IMR-90 (cell line): Measurements from ENCODE around the gene SYT17. TPM values are rescaled to one million over a fixed set of nuclear protein-coding genes. Genes with fewer than 3 reads are reported as not detected.

Experiments
- ATAC-seq: fragments of 200-7000 bp; cut with Tn5 transposase; 2 replicates; pipeline ENCODE4 v1.9.1; 2020; ENCODE audit warnings: low read depth, mild to moderate bottlenecking, moderate library complexity
- BruUV-seq: library from RNA; stranded (reverse); fragments of 400-500 nt; replicated peaks from 2 replicates; lab custom pipeline; 2021; lab: Mats Ljungman, UMichigan
- CTCF ChIA-PET: fragments of 300-600 bp; formaldehyde crosslinking; extraction: SDS; loops from one replicate; lab custom pipeline; 2021; ENCODE audit warnings: antibody characterized with exemption; lab: Yijun Ruan, JAX
- POLR2A ChIA-PET: fragments of 300-600 bp; sonication (Branson Sonifier 250); formaldehyde crosslinking; loops from one replicate; lab custom pipeline; 2022; ENCODE audit warnings: antibody characterized with exemption; ENCODE audit not compliant: unreplicated experiment; lab: Charles Lee
- DNase-seq: peaks from one replicate; pipeline ENCODE4 v3.0.0; 2013
- H2AFZ ChIP-seq: replicated peaks from 2 replicates; pipeline ENCODE3; 2013; ENCODE audit warnings: low read length, mild to moderate bottlenecking; ENCODE audit not compliant: poor library complexity
- H2AK5ac ChIP-seq: 2 replicates; pipeline ENCODE4 v1.6.1; 2013; ENCODE audit warnings: low read depth, low read length, inconsistent platforms
- H2AK9ac ChIP-seq: replicated peaks from 2 replicates; pipeline ENCODE3; 2013; ENCODE audit warnings: mild to moderate bottlenecking, low read depth, low read length, moderate library complexity; ENCODE audit not compliant: poor library complexity
- H2BK120ac ChIP-seq: 2 replicates; pipeline ENCODE4 v1.6.1; 2013; ENCODE audit warnings: low read depth, low read length, inconsistent platforms
- H2BK15ac ChIP-seq: 3 replicates; pipeline ENCODE4 v1.6.1; 2013; ENCODE audit warnings: low read depth, low read length, inconsistent platforms
- H2BK20ac ChIP-seq: 2 replicates; pipeline ENCODE4 v1.6.1; 2013; ENCODE audit warnings: low read depth, mild to moderate bottlenecking, inconsistent platforms, low read length, moderate library complexity
- H2BK5ac ChIP-seq: 2 replicates; pipeline ENCODE4 v1.6.1; 2013; ENCODE audit warnings: mild to moderate bottlenecking, low read depth, low read length, inconsistent platforms; ENCODE audit not compliant: poor library complexity, severe bottlenecking
- H3K14ac ChIP-seq: replicated peaks from 2 replicates; pipeline ENCODE4 v1.6.1; 2013; ENCODE audit warnings: low read depth, low read length, inconsistent platforms
- H3K18ac ChIP-seq: 2 replicates; pipeline ENCODE4 v1.6.1; 2013; ENCODE audit warnings: low read depth, low read length, control low read depth
- H3K23ac ChIP-seq: 2 replicates; pipeline ENCODE4 v1.6.1; 2013; ENCODE audit warnings: low read depth, low read length, inconsistent platforms
- H3K27ac ChIP-seq: 2 replicates; pipeline ENCODE4 v1.5.1; 2013; ENCODE audit warnings: mild to moderate bottlenecking, control low read depth, low read length; ENCODE audit not compliant: insufficient read depth
- H3K27me3 ChIP-seq: 2 replicates; pipeline ENCODE4 v1.6.1; 2013; ENCODE audit warnings: low read length; ENCODE audit not compliant: control insufficient read depth, insufficient read depth
- H3K36me3 ChIP-seq: 2 replicates; pipeline ENCODE4 v1.6.1; 2013; ENCODE audit warnings: low read length, mixed read lengths; ENCODE audit not compliant: control insufficient read depth, insufficient read depth
- H3K4ac ChIP-seq: 2 replicates; pipeline ENCODE4 v1.6.1; 2013; ENCODE audit warnings: low read depth, low read length, inconsistent platforms
- H3K4me1 ChIP-seq: 2 replicates; pipeline ENCODE4 v1.6.1; 2013; ENCODE audit warnings: low read length, mixed read lengths; ENCODE audit not compliant: control insufficient read depth, insufficient read depth
- H3K4me2 ChIP-seq: 2 replicates; pipeline ENCODE4 v1.6.1; 2013; ENCODE audit warnings: low read depth, mild to moderate bottlenecking, control low read depth, low read length, moderate library complexity
- H3K4me3 ChIP-seq: 2 replicates; pipeline ENCODE4 v1.5.1; 2013; ENCODE audit warnings: low read depth, mild to moderate bottlenecking, control low read depth, low read length, moderate library complexity; ENCODE audit not compliant: insufficient read depth
- H3K56ac ChIP-seq: 2 replicates; pipeline ENCODE4 v1.6.1; 2013; ENCODE audit warnings: low read length, inconsistent platforms; ENCODE audit not compliant: insufficient read depth; ENCODE audit errors: extremely low read depth
- H3K79me1 ChIP-seq, 2 experiments: 2 replicates each; pipeline ENCODE4 v1.6.1; 2013; ENCODE audit warnings: low read length in 2 of 2, inconsistent platforms in 1 of 2, low read depth in 1 of 2
- H3K9ac ChIP-seq: 2 replicates; pipeline ENCODE4 v1.6.1; 2013; ENCODE audit warnings: low read depth, low read length, control low read depth
- H3K9me1 ChIP-seq: 2 replicates; pipeline ENCODE4 v1.6.1; 2013; ENCODE audit warnings: low read length, inconsistent platforms; ENCODE audit not compliant: insufficient read depth
- H3K9me3 ChIP-seq: 2 replicates; pipeline ENCODE4 v1.6.1; 2013; ENCODE audit warnings: low read length; ENCODE audit not compliant: control insufficient read depth, insufficient read depth
- H4K20me1 ChIP-seq: 2 replicates; pipeline ENCODE4 v1.6.1; 2013; ENCODE audit warnings: low read length, inconsistent platforms; ENCODE audit not compliant: insufficient read depth
- H4K5ac ChIP-seq: 2 replicates; pipeline ENCODE4 v1.6.1; 2013; ENCODE audit warnings: mild to moderate bottlenecking, low read depth, low read length, control low read depth
- H4K8ac ChIP-seq, 2 experiments: 2 replicates each; pipeline ENCODE4 v1.6.1; 2013; ENCODE audit warnings: low read depth in 2 of 2, low read length in 2 of 2, control low read depth in 1 of 2, inconsistent platforms in 1 of 2
- H4K91ac ChIP-seq: 2 replicates; pipeline ENCODE4 v1.6.1; 2013; ENCODE audit warnings: low read depth, low read length, inconsistent platforms; ENCODE audit not compliant: insufficient read depth
- RAD21 ChIP-seq: IDR thresholded peaks from 2 replicates; pipeline ENCODE4 v1.6.1; 2012; ENCODE audit warnings: low read length, improper control_type of control experiment
- WGBS, 2 experiments: methylation state at CpG; one replicate each; pipeline versions ENCODE4 v1.1.5 to v1.1.7; 2013; ENCODE audit warnings: missing lambda C conversion rate in 2 of 2; ENCODE audit not compliant: insufficient read length in 1 of 2; ENCODE audit errors: extremely low coverage in 2 of 2; 5-methylcytosine and 5-hydroxymethylcytosine counted together
- dilution Hi-C: fragments of 300-500 bp; cut with HindIII; formaldehyde crosslinking; loops from one replicate; pipeline ENCODE4 v1.14.3; 2018; ENCODE audit warnings: low sequenced_read_pairs; ENCODE audit not compliant: unreplicated experiment
- in situ Hi-C: fragments of 300-500 bp; cut with MboI; formaldehyde crosslinking; loops from 3 replicates; pipeline ENCODE4 v1.14.3; 2019; ENCODE audit warnings: low sequenced_read_pairs, inconsistent platforms, mixed read lengths
- intact Hi-C: fragments of 100-400 bp; cut with micrococcal nuclease; formaldehyde crosslinking; loops from 2 replicates; pipeline ENCODE4 v1.10.0; 2022
- polyA plus RNA-seq, 3 experiments: library from polyadenylated mRNA; depleted of rRNA; stranded (reverse); fragments of >200 nt; gene quantifications; 2 replicates each; pipeline ENCODE4 v1.2.3, GENCODE V29; 2012; ENCODE audit warnings: low replicate concordance in 1 of 3
- total RNA-seq: library from RNA; depleted of rRNA; stranded (reverse); fragments of >200 nt; gene quantifications from 2 replicates; pipeline ENCODE4 v1.2.3, GENCODE V29; 2012
- TF ChIP-seq, protein P1 (sequence below): fragments of 150-350 bp; IDR thresholded peaks from 2 replicates; pipeline ENCODE4 v1.6.1; 2017; ENCODE audit warnings: mild to moderate bottlenecking, antibody characterized with exemption, low read length, low read depth

The SYT17 gene
- total and polyA plus RNA-seq, 2 of the 4 experiments (the other 2 are of a cell fraction) = not detected

DNA sequence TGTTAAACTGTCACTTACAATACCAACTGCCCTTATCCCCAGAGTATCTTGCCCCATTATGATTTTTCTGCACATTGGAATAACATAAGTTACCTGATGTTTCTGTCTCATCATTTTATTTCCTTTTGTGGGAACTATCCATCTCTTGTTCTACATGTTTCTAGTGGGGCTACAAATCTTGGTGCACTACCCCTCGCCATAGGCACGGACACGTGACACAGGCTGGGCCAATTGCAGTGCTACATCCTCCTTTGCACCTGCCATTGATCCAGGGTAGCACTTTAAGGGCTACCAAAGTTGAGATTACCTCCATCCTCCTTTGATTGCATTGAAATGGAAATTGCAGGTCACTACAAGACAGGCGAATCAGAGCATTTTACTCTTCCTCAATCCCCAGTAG is 14.2 kb upstream of the SYT17 start:
- no TSS peak for BruUV-seq
- H3K9me1 ChIP-seq = no peaks in the 10 kb centered on the region
- H4K5ac ChIP-seq = no peak overlapping the region
- in situ Hi-C loops = loop anchor here (10.0 kb wide), 1 partner anchor 221 kb away; no protein-coding TSS in a partner anchor
- peak overlapping the region; percentile 49 for H2AFZ ChIP-seq
- no peak overlapping the region for H3K4me2 ChIP-seq
- H3K36me3 ChIP-seq = no peaks in the 10 kb centered on the region
- peak overlapping the region in 1 of 2 experiments; percentile 5; a peak in 1 of 4 replicates for H4K8ac ChIP-seq
- no peak overlapping the region for H2BK15ac ChIP-seq
- no peak overlapping the region for H3K27ac ChIP-seq
- no peak overlapping the region for H3K14ac ChIP-seq
- H3K9me3 ChIP-seq = peaks cover 3% of the 10 kb centered on the region
- no peaks in the 10 kb centered on the region for H3K79me1 ChIP-seq
- no peak overlapping the region; the same call in 1 of the 2 replicates for H3K56ac ChIP-seq
- ChIA-PET CTCF (no interaction called here), POLR2A (no interaction called here)
- no peak overlapping the region for H2AK5ac ChIP-seq
- H3K9ac ChIP-seq = no peak overlapping the region
- no peaks in the 10 kb centered on the region for H3K4me1 ChIP-seq
- intact Hi-C loops = no loop called here
- no peaks in the 10 kb centered on the region for H4K20me1 ChIP-seq
- no CpG with 5 or more reads among the region's 4 CpGs for WGBS, 2 experiments
- TF ChIP-seq, protein P1, sequence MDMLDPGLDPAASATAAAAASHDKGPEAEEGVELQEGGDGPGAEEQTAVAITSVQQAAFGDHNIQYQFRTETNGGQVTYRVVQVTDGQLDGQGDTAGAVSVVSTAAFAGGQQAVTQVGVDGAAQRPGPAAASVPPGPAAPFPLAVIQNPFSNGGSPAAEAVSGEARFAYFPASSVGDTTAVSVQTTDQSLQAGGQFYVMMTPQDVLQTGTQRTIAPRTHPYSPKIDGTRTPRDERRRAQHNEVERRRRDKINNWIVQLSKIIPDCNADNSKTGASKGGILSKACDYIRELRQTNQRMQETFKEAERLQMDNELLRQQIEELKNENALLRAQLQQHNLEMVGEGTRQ = peak; percentile 53
- no peak for TF ChIP-seq RAD21
- no peak overlapping the region for H3K23ac ChIP-seq
- no peak overlapping the region for H2BK120ac ChIP-seq
- H3K4ac ChIP-seq = no peak overlapping the region
- H2BK20ac ChIP-seq = no peak overlapping the region
- no peak overlapping the region for H2AK9ac ChIP-seq
- dilution Hi-C loops = no loop called here
- H2BK5ac ChIP-seq = no peak overlapping the region
- H4K91ac ChIP-seq = no peak overlapping the region
- H3K4me3 ChIP-seq = no peak overlapping the region
- H3K27me3 ChIP-seq = peaks cover 22% of the 10 kb centered on the region
- H3K18ac ChIP-seq = no peak overlapping the region
- no peak for ATAC-seq
- DNase-seq = peak; percentile 13
